ENCODE data around the gene KPTN. TPM values are rescaled to one million over a fixed set of nuclear protein-coding genes. Genes with fewer than 3 reads are reported as not detected.

The KPTN gene
- total RNA-seq, 4 donors from 2014 or later, result 3.9 to 7.2 (median 4.1) TPM

DNA sequence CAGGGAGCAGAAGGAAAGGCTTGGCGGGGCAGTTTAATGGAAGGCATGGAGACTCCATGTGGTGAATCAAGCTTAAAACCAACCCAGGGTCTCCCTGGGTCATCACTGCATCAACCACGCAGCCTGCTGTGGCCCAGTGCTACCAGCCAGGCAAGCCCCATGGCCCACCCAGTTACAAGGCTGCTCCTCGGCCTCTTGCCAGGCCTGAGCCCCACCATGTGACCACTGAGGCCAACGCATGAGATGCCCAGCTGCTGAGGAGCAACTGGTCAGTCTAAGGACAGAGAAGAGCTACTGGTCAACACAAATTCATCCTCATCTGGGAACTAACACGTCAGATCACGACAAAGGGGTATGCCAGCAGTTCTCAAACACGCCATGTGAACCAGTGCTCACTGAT, 15.4 kb upstream of the KPTN start:
- TF ChIP-seq, protein P1, sequence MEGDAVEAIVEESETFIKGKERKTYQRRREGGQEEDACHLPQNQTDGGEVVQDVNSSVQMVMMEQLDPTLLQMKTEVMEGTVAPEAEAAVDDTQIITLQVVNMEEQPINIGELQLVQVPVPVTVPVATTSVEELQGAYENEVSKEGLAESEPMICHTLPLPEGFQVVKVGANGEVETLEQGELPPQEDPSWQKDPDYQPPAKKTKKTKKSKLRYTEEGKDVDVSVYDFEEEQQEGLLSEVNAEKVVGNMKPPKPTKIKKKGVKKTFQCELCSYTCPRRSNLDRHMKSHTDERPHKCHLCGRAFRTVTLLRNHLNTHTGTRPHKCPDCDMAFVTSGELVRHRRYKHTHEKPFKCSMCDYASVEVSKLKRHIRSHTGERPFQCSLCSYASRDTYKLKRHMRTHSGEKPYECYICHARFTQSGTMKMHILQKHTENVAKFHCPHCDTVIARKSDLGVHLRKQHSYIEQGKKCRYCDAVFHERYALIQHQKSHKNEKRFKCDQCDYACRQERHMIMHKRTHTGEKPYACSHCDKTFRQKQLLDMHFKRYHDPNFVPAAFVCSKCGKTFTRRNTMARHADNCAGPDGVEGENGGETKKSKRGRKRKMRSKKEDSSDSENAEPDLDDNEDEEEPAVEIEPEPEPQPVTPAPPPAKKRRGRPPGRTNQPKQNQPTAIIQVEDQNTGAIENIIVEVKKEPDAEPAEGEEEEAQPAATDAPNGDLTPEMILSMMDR (IDR thresholded peaks at IDR 0.05; ENCODE audit: low read depth), result no peak

DNA sequence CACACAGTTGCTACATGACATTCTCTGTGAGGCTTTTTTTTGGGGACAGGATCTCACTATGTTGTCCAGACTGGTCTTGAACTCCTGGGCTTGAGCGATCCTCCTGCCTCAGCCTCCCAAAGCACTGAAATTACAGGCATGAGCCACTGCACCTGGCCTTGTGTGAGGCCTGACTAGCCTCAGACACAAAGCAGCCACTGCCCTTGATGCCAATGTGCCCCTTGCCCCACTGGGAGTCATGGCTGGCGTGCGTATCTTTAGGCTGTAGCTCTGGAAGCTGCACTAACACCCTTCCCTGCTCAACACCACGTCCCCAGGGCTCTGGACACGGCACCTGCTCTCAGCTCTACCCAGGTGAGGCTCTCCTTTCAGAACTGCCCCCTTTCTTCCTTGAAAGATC, 14.5 kb upstream of the KPTN start:
- TF ChIP-seq, protein P1 (IDR thresholded peaks at IDR 0.05; ENCODE audit: low read depth), result no peak

DNA sequence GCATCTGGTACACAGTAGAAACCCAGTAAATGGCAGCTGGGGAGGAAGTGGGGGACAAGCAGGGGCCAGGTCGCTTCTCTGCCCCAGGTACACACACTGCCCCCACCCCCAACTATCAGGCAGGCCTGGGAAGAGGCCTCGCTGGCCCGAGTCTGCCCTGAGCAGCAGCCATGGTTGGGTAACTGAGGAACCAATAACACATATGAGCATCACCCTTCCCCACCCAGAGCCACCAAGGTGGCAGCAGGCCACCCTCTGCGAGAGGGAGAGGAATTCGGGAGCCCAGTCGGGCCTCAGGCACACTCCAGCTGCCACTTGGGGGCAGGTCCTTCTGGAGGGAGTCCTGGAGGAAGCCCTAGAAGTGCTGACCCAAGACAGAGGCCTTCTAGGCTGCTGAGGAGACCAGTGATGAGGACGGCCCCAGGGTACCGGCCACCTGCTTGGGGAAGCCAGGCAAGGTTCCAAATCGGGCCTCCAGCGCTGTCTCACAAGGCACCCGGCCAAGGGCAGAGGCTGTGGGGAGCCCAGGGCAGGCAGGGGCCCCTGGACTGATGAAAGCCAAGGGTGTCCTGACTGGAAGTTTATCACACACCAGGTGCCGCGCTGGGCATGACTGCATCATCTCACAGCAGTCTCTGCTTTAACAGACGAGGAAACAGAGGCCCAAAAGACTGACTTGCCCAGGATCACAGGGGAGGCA, 14.0 kb upstream of the KPTN start:
- TF ChIP-seq, protein P1 (IDR thresholded peaks at IDR 0.05; ENCODE audit: low read depth), result no peak

DNA sequence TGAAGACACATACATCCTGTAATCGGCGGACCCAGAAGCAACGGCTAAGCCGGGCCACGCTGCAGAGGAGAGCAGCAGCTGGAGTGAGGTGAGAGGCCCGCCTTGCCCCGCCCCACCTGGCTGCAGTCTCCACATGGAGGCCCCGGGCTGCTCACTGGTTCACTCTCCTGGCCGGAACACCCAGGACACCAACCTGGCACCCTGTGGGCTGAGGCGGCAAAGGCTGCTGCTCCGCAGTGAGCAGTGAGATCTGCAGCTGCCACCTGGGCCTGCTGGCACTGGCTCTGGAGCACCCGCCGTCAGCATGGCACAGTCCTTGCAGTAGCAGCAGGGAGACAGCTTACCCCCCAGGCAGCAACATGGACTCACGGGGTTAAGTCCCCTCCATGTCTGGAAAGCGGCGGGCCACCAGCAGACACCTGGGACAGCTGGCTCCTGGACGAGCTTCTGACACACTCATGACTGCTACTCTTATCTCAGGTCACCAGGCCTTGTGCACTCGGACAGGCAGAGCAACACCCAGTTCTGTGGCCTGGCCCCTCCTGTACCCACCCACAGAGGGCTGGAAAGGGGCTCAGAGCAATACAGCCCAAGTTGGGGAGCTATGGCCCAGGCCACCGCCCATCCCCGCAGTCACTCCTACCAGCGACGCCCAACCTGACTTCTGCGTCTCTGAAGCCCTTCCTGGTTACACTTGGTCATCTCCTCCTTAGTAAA, 13.2 kb upstream of the KPTN start:
- TF ChIP-seq, protein P1 (IDR thresholded peaks at IDR 0.05; ENCODE audit: low read depth), result no peak

DNA sequence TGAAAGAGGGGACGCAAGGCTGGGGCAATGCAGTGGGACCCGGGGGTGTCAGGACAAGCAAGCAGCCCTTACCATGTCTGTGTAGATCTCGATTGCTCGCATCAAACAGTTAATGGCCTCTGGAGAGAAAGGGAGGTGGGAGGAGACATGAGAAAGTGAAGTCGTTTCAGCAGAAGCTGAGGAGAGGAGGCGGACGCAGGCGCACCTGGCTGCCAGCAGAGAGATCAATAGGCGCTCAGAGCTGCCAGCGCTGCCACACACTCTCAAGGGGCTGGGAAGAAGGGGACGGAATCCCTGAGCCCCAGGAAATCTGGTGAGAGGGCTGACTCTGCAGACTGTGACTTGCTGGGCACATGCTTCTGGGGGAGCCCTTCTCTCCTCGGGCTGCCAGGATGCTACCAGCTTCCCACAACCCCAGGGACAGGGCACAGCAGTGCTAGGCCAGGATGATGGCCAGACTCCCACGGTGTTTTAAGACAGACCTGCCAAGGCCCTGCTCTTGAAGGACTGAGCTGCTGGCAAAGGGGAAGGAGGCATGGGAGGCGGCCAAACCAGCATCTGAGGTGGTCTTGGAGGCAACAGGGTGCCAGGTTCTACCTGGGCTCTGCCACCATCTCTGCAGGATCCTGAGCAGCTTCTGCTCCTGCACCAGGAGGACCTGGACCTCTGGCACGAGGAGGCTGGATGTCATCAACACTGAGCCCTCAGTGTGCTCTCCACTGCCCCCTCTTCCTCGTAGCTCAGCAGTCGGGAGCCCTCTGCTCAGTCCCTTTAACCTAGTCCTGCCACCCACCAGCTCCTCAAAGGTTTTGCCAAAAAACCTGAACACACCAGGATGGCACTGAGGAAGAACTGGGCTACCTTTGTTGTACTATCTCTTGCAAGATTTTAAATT, 11.7 kb upstream of the KPTN start:
- TF ChIP-seq, protein P1 (IDR thresholded peaks at IDR 0.05; ENCODE audit: low read depth), result no peak

DNA sequence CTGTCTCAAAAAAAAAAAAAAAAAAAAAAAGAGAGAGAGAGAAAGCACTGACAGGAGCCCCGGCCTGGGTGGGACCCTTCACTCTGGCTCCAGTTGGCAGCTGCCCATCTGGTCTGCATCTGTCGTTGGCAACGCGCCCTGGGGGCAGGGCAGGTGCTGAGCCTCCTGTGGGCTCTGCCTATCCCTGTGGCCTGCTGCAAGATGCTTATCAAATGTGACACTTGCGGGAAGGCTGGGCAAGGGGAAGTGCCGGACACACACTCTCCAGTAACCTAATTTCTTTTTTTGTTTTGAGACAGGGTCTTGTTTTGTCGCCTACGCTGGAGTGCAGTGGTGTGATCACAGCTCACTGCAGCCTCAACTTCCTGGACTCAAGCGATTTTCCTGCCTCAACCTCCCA, 10.7 kb upstream of the KPTN start:
- TF ChIP-seq, protein P1 (IDR thresholded peaks at IDR 0.05; ENCODE audit: low read depth), result no peak

DNA sequence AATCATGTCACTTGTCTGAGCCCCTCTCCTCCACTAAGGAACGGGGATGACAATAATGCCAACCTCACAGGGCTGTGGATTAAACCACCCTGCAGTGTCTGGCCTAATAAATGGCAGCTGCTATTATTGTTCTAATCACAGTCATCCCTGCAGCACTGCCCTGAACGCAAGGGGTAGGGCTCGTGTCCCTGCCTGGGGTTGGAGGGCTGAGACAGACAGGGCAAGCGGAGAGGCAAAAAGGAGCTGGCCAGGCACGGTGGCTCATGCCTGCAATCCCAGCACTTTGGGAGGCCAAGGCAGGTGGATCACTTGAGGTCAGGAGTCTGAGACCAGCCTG, 10.2 kb upstream of the KPTN start:
- TF ChIP-seq, protein P1 (IDR thresholded peaks at IDR 0.05; ENCODE audit: low read depth), result no peak

Data from subcutaneous adipose tissue (tissue), 4 donors.